Neural cell (in vitro differentiated cells): ENCODE data around the gene YWHAG.

Experiments
- EP300 ChIP-seq: fragments of 450-650 bp; conservative IDR thresholded peaks from 2 replicates; pipeline ENCODE4 v1.6.1; 2014; ENCODE audit warnings: antibody characterized with exemption, mild to moderate bottlenecking, moderate library complexity; ENCODE audit not compliant: poor library complexity, severe bottlenecking
- EZH2 ChIP-seq: fragments of 200-600, 300-800 bp; shearing (Covaris generic), sonication (generic); IDR thresholded peaks from 2 replicates; pipeline ENCODE4 v1.6.1; 2014; ENCODE audit warnings: antibody characterized with exemption, low read length, borderline replicate concordance, mild to moderate bottlenecking; ENCODE audit not compliant: insufficient read depth, poor library complexity, severe bottlenecking
- POLR2AphosphoS5 ChIP-seq: IDR thresholded peaks from 2 replicates; pipeline ENCODE4 v1.6.1; 2012
- RAD21 ChIP-seq: fragments of 450-650 bp; conservative IDR thresholded peaks from 2 replicates; pipeline ENCODE4 v1.6.1; 2014; ENCODE audit warnings: antibody characterized with exemption, mild to moderate bottlenecking, moderate library complexity
- SMC3 ChIP-seq: fragments of 450-650 bp; conservative IDR thresholded peaks from 2 replicates; pipeline ENCODE4 v1.6.1; 2014; ENCODE audit warnings: antibody characterized with exemption, mild to moderate bottlenecking, moderate library complexity; ENCODE audit not compliant: poor library complexity
- TF ChIP-seq, protein P1 (sequence below): fragments of 450-650 bp; IDR thresholded peaks from 2 replicates; pipeline ENCODE4 v1.5.1; 2014; ENCODE audit warnings: antibody characterized with exemption, mild to moderate bottlenecking, moderate library complexity; ENCODE audit not compliant: poor library complexity, severe bottlenecking
- TF ChIP-seq, protein P2 (sequence below): IDR thresholded peaks from 2 replicates; pipeline ENCODE4 v1.6.1; 2012; ENCODE audit warnings: borderline replicate concordance

DNA sequence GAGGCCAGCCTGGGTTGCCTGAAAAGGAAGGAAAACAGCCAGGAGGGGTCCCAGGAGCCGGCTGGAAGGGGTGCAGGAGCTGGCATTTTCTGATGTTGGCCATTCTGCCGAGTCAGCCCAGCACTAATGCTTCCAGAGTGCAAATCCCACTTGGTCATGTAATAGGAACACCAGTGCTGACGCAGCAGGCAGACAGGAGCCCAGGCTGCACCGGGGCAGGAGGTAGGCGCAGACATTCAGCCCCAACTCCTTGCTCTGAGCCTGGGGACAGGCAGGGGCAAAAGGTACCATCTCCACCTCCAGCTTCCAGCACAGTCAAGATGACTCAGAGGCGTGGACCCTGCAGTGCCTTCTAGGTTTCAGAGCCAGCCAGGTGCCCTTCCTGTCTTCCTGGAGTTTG is 10.2 kb upstream of the YWHAG start:
- TF ChIP-seq EZH2 (no peak), POLR2AphosphoS5 (no peak), RAD21 (no peak), SMC3 (no peak), EP300 (no peak)
- TF ChIP-seq, protein P1, sequence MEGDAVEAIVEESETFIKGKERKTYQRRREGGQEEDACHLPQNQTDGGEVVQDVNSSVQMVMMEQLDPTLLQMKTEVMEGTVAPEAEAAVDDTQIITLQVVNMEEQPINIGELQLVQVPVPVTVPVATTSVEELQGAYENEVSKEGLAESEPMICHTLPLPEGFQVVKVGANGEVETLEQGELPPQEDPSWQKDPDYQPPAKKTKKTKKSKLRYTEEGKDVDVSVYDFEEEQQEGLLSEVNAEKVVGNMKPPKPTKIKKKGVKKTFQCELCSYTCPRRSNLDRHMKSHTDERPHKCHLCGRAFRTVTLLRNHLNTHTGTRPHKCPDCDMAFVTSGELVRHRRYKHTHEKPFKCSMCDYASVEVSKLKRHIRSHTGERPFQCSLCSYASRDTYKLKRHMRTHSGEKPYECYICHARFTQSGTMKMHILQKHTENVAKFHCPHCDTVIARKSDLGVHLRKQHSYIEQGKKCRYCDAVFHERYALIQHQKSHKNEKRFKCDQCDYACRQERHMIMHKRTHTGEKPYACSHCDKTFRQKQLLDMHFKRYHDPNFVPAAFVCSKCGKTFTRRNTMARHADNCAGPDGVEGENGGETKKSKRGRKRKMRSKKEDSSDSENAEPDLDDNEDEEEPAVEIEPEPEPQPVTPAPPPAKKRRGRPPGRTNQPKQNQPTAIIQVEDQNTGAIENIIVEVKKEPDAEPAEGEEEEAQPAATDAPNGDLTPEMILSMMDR: no peak
- TF ChIP-seq, protein P2, sequence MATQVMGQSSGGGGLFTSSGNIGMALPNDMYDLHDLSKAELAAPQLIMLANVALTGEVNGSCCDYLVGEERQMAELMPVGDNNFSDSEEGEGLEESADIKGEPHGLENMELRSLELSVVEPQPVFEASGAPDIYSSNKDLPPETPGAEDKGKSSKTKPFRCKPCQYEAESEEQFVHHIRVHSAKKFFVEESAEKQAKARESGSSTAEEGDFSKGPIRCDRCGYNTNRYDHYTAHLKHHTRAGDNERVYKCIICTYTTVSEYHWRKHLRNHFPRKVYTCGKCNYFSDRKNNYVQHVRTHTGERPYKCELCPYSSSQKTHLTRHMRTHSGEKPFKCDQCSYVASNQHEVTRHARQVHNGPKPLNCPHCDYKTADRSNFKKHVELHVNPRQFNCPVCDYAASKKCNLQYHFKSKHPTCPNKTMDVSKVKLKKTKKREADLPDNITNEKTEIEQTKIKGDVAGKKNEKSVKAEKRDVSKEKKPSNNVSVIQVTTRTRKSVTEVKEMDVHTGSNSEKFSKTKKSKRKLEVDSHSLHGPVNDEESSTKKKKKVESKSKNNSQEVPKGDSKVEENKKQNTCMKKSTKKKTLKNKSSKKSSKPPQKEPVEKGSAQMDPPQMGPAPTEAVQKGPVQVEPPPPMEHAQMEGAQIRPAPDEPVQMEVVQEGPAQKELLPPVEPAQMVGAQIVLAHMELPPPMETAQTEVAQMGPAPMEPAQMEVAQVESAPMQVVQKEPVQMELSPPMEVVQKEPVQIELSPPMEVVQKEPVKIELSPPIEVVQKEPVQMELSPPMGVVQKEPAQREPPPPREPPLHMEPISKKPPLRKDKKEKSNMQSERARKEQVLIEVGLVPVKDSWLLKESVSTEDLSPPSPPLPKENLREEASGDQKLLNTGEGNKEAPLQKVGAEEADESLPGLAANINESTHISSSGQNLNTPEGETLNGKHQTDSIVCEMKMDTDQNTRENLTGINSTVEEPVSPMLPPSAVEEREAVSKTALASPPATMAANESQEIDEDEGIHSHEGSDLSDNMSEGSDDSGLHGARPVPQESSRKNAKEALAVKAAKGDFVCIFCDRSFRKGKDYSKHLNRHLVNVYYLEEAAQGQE: no peak
